Activated CD4-positive, alpha-beta T cell treated with anti-CD3 and anti-CD28 coated beads for 4 hours (primary cell): ENCODE results near the gene MALRD1.

ENCODE experiments used
- DNase-seq, 2 donors: peaks; one replicate each; pipeline ENCODE4 v3.0.0-alpha.2; 2020

Gene MALRD1

GRCh38 chr10:19408924-19409323 lies 360.3 kb downstream of the MALRD1 start:
- DNase-seq = no peak

- no peak for DNase-seq
These were observed 362.5 kb downstream of the MALRD1 start for GRCh38 chr10:19411119-19411518.

GRCh38 chr10:19412531-19412930 lies 363.9 kb downstream of the MALRD1 start:
- DNase-seq = no peak

DNA sequence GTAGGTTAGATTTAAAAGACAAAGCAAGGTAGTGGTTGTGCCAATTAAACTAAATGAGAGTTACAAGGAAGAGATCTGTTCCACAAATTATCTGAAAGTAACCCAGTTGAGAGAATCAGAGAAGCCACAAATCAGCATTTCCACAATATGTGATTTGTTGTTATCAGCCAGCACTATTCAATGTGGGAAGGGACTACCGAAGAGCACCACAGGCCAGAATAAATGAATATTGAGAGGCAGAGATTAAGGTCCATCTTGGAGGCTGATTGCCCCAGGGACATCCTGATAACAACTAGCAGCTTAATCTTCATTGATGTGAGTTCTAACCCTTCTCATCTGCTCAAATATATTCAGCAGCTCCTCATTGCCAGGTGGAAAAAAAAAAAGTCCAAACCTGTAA lies 367.6 kb downstream of the MALRD1 start:
- no peak for DNase-seq

- DNase-seq = no peak
These were observed 369.1 kb downstream of the MALRD1 start for GRCh38 chr10:19417740-19418139.

GRCh38 chr10:19421674-19422073 lies 373.1 kb downstream of the MALRD1 start:
- no peak for DNase-seq

DNA sequence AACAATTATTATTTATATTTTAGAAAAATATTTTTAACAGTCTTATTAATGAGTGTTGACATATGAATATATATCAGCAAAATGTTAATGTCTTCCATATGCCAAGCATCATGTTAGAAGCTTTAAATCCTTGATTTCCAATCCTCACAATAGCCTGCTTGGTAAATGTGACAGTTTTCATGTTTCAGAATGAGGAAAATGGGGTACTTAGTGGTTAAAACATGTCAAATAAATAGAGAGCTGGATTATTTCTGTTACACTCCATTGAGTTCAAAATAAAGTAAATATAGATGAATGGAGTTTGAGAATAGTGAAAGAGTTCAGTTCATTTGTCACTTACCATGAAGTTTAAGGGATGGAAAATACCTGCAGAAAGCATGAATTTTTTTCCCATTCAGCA lies 377.4 kb downstream of the MALRD1 start:
- DNase-seq = no peak

- no peak for DNase-seq
These were observed 383.2 kb downstream of the MALRD1 start for GRCh38 chr10:19431622-19432351.

DNA sequence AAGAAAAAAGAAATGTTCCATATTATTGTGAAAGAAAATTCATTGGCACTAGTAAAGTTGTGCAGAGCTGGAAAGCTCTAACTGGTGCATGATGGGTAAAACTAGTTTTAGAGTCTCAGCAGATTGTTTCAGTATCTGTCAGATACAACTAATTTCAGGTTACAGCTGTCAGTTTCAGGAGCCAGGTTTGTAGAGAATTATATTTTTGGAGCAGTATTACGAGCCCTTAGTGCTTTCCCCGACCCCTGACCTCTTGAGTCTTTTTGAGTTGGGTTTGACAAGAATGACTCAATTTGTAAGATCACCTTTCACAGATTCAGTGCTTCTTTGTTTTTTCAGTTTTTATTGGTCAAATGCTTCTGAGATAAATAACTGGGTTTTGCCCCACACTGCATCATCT lies 401.3 kb downstream of the MALRD1 start:
- DNase-seq = no peak

DNA sequence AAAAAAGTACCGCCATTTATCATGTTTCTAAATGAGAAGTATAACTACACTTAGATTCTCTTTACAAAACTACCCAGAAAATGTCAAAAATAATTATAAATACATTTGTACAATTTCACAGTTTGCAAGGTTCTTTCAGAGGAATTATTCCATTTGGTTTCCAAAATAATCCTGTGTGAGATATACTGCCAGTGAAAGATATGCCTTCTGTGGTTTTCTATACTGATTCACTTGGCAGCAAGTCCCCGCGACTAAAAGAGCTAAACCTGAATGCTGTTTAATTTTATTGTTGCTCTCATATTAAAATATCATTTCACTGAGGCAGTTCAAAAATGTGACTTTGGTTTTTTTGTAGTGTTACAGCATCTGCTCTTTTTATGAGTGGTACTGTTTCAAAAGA lies 402.8 kb downstream of the MALRD1 start:
- no peak for DNase-seq

GRCh38 chr10:19451937-19452336 lies 403.3 kb downstream of the MALRD1 start:
- no peak for DNase-seq

DNA sequence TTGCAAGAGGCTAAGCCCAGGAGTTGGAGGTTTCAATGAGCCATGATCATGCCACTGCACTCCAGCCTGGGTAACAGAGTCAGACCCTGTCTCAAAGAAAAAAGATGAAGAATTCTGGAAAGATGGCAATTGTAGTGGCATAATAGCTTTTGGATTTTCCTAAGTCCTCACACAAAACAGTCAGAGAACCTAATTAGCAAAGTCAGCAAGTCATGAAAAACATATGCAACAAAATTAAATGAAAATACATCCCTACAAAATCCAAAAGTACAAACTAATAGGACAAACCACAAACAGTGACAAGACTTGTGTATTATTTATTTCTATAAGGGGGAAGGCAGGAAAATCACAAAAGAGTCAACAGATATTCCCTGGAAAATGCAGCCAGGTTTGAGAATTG lies 405.4 kb downstream of the MALRD1 start:
- no peak for DNase-seq

- no peak for DNase-seq
These were observed 413.0 kb downstream of the MALRD1 start for GRCh38 chr10:19461588-19461987.

DNA sequence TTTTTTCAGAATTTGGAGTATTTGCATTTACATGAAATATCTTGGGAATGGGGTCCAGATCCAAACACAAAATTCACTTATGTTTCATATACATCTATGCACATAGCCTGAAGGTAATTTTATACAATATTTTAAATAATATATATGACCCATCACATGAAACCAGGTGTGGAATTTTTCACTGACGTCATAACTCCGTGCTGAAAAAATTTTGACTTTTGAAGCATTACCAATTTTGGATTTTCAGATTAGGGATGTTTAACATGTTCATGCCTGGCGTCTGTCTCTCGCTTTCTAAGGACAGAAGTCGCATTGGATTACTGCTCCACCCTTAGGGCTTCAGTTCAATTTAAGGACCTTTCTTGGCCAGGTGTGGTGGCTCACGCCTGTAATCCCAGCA lies 418.1 kb downstream of the MALRD1 start:
- no peak for DNase-seq

- DNase-seq = no peak
These were observed 419.8 kb downstream of the MALRD1 start for GRCh38 chr10:19468413-19468812.

DNA sequence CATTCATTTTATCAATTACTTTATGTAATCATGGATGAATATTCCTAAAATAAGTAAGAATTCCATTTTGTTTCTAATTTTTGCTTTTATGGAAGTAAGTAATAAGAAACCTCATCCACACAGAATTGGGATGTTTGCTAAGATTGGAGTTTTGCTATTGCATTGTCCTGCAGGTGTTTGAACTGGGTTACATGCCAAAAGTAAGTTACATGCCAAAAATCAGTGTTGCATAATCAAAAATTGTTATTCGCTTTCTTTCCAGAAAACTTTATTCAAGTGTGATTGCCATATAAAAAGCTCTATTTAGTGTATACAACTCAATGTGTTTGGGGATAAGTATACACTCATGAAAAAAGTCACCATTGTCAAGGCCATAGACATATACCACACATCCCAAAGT lies 420.9 kb downstream of the MALRD1 start:
- DNase-seq = no peak

GRCh38 chr10:19479854-19480253 lies 431.3 kb downstream of the MALRD1 start:
- no peak for DNase-seq

- no peak for DNase-seq
These were observed 431.8 kb downstream of the MALRD1 start for GRCh38 chr10:19480353-19480752.

- DNase-seq = no peak
These were observed 434.8 kb downstream of the MALRD1 start for GRCh38 chr10:19483421-19483820.

- no peak for DNase-seq
These were observed 440.1 kb downstream of the MALRD1 start for GRCh38 chr10:19488592-19489280.

DNA sequence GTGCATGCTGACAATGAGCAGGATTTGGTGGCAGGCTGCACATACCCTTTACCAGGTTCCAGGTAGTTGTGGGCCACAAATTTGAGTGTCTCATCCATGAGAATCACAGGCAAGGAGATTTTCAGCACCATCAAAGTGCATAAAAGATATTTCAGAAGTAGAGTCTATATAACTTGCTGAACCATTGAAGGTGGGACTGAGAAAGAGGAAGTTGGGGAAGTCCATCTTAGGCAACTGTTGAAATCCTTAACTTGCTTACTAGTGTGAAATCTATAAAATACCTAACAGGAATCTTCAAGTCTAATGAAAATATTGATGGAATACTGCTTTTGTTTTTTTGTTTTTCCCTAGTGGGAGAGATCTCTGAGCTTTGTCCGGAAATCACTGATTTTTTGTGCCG lies 442.6 kb downstream of the MALRD1 start:
- no peak for DNase-seq

- no peak for DNase-seq
These were observed 445.3 kb downstream of the MALRD1 start for GRCh38 chr10:19493917-19494316.

GRCh38 chr10:19497026-19497425 lies 448.4 kb downstream of the MALRD1 start:
- DNase-seq = no peak

GRCh38 chr10:19498393-19499290 lies 450.0 kb downstream of the MALRD1 start:
- DNase-seq = no peak
